Measurements from ENCODE around the gene PPARA.

Gene PPARA

GRCh38 chr22:46224044-46224897 lies 73.9 kb downstream of the PPARA start:
- no peak for DNase-seq

GRCh38 chr22:46224898-46225290 lies 74.6 kb downstream of the PPARA start:
- no peak for DNase-seq

- DNase-seq = no peak
Measured at GRCh38 chr22:46225631-46226030, 75.3 kb downstream of the PPARA start.

DNA sequence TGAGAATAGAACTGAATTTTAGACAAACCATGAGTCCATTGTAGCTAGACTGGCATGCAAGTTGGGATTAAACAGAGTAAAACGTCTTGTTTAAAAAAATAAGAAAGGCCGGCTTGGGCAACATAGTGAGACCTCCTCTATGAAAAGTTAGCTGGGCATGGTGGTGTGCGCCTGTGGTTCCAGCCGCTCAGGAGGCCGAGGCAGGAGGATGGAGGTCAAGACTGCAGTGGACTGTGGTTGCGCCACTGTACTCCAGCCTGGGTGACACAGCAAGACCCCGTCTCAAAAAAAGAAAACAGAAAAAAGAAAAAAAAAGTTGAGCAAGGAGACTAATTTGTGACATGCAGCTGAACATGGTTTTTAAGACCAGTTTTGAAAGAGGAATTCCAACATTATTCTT lies 76.3 kb downstream of the PPARA start:
- no peak for DNase-seq

GRCh38 chr22:46229701-46230100 lies 79.4 kb downstream of the PPARA start:
- DNase-seq = no peak

- DNase-seq = no peak
Measured at GRCh38 chr22:46230262-46230901, 80.1 kb downstream of the PPARA start.

GRCh38 chr22:46233231-46233630 lies 82.9 kb downstream of the PPARA start:
- no peak for DNase-seq

DNA sequence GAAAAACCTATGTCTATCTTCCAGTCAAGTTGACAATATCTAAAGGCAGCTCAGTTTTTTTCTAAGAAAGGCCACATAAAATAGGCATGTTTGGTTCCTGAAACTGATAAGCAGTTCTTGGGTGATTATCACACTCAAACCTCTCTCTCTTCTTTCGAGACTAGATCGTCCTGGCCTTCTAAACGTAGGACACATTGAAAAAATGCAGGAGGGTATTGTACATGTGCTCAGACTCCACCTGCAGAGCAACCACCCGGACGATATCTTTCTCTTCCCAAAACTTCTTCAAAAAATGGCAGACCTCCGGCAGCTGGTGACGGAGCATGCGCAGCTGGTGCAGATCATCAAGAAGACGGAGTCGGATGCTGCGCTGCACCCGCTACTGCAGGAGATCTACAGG lies 84.6 kb downstream of the PPARA start:
- no peak for DNase-seq

DNA sequence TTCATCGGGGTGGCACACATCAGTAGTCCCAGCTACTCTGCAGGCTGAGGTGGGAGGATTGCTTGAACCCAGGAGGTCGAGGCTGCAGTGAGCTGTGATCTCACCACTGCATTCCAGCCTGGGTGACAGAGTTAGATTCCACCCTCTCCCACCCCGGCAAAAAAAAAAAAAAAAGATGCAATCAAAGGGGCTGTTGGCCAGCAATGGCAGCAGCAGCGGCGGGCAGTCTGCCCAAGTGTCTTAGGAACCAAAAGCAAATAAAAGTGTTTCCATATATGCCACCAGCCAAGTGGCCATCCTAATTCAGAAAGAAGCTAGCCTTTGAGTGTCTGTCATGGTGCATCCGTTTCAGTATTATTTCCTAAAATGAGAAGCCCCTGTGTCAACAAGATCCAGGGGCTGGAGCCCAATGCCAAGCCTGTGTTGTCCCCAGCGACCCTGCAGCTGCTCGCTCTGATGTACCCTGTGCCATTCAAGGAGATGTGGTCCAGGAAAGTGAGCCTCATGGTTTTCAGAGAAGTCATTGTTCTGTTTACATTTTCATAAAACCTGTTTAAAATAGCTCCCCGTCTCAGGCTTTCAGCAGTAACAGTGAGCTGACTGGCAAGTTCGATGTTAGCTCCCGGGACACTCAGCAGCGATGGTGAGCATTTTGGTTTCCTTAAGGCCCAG lies 87.3 kb downstream of the PPARA start:
- no peak for DNase-seq

DNA sequence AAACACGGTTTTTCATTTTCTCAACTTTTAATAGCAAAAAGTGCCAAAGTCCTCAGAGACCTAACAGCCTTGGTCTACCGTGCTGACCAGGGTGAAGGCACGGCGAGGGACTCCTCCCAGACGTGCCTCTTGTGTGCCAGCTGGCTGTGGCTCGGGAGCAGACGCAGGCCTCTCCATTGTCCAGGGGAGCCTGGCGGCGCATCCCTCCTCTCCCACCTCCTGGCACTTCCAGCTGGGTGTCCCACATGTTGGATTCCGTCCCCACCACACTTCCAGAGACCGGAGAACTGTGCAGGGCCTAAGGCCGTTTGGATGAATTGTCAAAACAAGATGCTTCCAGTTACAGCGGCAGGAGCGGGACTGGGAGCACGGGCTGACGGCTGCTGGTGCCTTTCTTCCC lies 88.2 kb downstream of the PPARA start:
- no peak for DNase-seq

DNA sequence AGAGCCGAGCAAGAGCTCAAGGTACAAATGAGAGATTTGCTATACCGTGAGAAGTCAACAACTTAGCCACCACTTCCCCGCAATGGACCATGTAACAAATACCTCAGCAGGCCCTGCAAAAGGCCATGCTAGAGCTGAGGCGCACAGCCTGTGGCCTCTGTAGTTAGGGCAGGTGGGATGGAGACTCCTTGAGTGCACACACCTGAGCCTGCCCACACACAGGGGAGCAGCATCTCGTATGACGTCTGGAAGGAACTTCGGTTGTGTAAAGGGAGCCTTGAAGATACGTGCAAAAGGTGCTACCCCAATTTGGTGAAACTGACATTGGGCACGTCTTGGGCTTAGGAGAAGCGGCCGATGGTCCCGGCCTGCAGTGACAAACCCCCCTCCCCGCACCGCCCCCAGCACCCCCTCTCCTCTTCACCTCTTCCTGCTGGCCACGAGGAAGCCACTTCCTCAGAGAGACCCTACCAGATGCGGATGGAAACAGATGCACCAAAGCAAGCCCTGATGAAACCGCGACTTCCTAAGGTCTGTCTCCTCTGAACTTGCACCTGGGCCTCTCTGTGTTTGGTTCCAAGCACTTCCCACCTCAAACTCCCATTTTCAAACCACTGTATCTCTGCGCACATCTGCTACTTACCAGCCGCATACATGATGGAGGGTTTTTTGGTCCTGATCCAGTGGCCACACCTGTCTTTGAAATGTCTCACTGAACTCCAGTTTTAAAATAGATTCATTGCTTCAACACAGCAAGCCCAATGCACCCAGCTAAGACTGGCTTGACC lies 89.1 kb downstream of the PPARA start:
- no peak for DNase-seq

DNA sequence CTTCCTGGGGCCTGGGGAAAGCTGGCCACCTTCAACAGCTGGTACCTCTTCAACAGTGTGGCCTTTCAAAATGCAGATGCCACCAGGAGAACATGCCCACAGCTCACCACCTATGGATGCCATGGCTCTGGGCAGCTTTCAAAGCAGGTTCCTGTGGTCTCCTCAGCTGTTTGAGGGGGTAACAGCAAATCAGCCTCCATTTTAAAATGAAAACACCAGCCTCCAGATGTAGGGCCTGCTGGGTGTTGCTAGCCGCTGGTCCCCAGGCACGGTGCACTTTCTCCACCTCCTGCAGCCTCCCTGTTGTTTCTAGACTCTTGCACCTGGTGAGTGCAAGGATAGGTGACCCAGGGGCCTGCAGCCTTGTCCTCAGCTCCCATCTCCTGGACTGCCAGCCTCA lies 89.7 kb downstream of the PPARA start:
- no peak for DNase-seq

DNA sequence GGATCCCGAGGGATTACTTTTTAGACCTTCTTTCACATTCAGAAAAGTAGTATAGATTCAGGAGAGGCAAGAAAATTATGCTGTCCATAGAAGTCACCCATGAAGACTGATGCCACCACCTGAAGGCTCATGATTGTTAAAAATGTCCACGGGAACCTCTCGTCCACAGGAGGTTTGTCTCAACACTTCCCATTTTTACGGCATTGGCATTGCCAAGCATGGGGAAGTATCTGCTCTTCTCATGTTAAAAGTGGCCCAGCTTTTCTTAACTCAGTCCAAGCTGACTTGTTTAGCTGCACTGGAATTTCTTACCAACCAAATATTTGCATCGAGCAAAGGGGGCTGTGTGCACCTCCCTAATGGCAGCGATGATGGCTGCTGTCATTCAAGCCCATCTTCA lies 90.2 kb downstream of the PPARA start:
- no peak for DNase-seq

DNA sequence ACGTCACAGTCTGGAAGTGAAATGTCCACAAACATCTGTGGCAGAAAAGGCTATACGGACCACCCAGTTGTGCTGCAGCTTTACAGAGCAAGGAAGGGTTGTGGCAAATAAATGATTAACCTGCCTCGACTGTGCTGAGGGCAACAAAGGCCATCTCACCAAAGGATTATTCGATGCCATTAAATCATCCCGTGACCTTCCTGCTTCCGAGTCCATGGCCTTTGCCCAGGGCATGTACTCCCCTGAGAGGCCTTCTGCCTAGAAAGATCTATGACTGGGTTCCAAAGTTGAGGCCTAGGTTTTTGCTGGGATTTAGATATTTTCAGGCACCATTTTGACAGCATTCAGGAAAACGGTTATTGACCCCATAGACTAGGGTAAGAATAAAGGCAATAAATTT lies 90.6 kb downstream of the PPARA start:
- DNase-seq = no peak

DNA sequence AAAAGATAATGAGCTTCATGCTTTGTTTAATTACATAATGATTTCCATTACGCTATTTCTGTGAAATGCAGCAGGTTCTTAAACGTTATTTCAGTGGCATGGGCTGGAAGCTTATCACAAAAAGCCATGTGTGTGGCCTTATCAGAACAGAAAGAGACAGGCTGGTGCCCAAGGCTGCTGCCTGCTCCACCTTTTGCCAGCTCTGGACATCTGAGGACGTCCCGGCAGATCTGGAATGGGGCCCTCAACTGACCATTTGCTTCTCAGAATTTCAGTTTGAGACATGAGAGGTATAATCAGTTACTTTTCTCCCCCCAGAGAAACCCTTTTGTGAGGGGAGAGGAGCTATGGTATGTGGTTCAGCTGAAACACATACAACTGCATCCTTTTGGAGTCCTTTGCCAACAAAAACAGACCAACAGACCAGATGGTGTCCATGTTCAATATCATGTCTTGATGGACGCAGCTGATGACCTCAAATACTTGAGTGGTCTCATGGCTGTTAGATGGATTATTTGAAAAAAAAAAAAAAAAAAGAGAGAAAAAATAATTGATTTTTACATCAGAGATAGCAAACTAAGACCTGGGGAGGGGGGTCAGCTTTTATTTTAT lies 91.2 kb downstream of the PPARA start:
- DNase-seq = no peak

GRCh38 chr22:46242076-46242475 lies 91.8 kb downstream of the PPARA start:
- DNase-seq = no peak

DNA sequence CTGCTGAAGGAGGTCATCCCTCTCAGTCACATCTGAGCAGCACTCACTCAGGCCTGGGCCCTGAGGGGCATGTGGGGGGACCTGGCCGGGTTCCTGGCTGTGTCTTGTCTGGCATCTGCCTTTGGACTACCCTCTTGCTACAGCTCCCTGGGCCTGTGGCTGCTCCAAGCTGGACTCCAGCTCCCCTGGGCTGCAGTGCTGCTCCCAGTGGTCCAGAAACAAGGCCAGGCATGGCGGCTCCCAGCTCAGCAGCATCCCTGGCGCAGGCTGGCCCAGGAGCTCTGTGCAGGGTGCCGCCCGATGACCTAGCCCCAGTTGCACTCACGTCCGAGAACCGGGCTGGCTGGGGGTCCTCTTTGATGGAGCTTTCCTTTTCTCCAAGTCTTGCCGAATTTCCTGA lies 94.4 kb downstream of the PPARA start:
- no peak for DNase-seq

- no peak for DNase-seq
Measured at GRCh38 chr22:46245511-46245910, 95.2 kb downstream of the PPARA start.

GRCh38 chr22:46246178-46246577 lies 95.9 kb downstream of the PPARA start:
- DNase-seq = no peak

DNA sequence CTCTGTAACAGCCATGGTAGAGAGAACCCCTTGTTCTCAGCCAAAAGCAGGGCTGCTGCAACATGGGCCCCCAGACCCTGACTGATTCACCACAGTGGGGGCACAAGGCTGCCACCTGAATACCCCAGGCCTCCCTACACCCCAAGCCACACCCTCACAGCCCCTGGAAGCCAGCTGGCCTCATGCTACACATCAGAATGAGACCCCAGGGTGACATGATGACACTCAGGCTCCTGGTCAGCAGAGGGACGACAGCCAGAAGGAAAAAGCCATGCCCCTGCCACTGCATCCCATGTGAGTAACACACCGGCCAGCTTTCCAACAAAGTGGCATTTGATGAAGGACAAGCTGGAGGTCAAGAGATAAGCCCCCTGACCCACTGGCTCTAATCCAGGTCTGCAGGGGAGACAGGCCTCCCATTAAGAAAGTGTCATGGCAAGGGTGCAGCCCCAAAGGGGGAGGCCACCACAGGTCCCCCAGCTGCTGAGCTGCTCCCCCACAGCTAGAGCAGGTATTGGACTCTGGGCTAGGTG lies 97.2 kb downstream of the PPARA start:
- no peak for DNase-seq

- peak; percentile 91 for DNase-seq
Measured at GRCh38 chr22:46250035-46250782, 99.9 kb downstream of the PPARA start, which contains the start of gene CDPF1. Gene CDPF1, minus strand, starts transcription at chr22:46250293. Its CDS starts 2,009 bp downstream, at chr22:46248284.

DNA sequence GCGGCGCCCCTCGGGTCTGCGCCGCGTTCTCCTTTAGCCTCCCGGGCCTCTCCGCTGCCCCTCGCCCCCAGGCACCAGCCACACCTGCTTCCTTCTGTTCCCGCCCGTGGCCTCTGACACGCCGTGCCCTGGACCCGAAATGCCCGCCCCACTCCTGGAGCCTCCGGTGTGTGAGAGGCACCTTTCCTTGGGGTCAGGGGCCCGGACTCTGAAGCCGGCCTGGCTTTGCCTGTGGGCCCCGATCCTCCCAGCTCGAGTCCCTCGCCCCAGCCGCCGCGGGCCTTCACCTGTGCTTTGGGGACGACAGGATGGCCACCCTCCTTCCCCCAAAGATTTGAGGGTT lies 100.4 kb downstream of the PPARA start:
- DNase-seq = peak; percentile 20

All from activated CD4-positive, alpha-beta T cell treated with anti-CD3 and anti-CD28 coated beads for 48 hours (primary cell).